Measurements from ENCODE around the gene LSR.
"Not testable (repeated sequence)": the region's sequence is repeated elsewhere in the genome, so short reads cannot be mapped to it uniquely, and the experiment has no call there.

The LSR gene

DNA sequence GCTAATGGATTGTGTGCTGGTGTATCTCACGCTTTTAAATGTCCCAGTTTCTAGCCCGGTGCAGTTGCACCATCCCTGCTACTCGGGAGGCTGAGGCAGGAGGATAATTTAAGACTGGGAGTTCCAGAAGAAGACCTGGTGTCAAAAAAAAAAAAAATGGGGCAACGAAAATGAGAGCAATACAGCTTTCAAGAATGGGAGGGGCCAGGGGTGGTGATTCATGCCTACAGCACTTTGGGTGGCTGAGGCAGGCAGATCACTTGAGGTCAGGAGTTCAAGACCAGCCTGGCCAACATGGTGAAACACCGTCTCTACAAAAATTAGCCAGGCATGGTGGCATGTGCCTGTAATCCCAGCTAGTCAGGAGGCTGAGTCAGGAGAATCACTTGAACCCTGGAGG lies 37.3 kb downstream of the LSR start:
- not testable (repeated sequence) for DNase-seq (ENCODE audit: low read depth in 2 of 2)

DNA sequence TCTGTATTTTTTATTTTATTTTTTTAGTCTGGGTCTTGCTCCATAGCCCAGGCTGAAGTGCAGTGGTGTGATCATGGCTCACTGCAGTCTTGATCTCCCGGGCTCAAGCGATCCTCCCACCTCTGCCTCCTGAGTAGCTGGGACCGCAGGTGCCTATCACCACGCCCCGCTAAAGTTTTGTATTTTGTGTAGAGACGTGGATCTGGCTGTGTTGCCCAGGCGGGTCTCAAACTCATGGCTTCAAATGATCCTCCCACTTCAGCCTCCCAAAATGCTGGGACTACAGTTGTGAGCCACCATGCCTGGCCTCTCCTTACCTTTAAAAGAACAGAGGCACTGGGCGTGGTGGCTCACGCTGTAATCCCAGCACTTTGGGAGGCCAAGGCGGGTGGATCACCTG lies 38.9 kb downstream of the LSR start:
- no peak for DNase-seq (ENCODE audit: low read depth in 2 of 2)

DNA sequence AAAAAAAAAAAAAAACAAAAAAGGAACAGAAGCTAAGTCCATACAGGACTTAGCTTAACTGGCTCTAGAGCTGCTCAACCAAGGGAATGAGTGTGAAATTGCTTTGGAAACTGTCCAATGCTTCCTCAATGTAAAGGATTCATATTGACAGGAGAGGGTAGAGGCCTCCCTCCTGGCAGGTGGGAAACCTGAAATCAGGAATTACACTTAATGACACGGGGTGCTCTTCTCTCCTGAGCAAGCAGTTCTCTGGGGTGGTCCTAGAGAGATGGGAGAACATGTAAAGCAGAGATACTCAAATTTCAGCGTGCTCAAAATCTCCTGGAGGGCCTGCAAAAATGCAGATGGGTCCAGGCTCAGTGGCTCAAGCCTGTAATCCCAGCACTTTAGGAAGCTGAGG lies 39.5 kb downstream of the LSR start:
- DNase-seq (ENCODE audit: low read depth in 2 of 2): no peak

DNA sequence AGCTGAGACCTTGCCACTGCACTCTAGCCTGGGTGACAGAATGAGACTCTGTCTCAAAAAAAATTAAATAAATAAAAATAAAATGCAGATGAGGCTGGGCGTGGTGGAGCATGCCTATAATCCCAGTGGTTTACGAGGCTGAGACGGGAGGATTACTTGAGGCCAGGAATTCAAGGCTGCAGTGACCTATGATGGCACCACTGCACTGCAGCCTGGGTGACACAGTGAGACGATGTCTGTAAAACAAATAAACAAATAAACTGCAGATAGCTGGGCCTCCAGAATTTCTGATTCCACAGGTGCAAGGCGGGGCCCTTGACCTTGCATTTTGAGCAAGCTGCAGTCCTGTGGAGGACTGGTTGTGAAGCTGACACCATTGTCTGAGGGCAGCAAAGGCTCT lies 40.1 kb downstream of the LSR start:
- DNase-seq (ENCODE audit: low read depth in 2 of 2): no peak

DNA sequence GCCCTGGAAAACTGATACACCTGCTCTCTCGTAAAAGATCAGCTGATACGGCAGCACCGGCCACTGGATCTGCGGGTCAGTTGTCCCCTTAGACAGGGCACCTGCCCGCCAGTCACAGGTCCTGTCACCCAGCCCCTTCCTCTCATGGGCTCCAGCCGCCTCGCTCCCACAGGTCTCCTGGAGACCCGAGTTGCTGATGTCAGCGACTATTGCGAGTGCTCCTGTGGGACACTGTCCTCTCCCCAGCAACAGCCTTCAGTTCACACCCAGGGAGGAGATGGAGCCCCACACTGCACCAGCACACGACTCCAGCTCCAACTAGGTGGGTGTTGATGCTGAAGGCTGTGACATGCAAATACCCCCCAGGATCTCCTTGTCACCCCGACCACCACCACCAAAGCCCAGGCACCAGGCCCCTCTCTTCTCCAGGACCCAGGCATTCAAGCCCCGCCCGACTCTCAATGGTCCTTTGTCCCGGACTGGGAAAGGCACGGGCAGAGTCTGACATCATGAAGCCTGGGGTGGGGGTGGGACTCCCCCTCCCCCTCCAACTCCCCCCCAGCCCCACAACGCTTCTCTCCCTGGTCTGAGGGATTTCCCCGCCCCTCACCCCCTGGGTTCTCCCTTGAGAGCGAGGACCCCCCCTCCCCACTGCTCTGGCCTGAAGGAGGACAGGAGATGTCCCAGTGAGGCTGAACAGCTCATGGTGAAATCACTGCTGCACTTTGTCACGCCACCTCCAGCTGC lies 41.8 kb downstream of the LSR start:
- no peak for DNase-seq (ENCODE audit: low read depth in 2 of 2)

DNA sequence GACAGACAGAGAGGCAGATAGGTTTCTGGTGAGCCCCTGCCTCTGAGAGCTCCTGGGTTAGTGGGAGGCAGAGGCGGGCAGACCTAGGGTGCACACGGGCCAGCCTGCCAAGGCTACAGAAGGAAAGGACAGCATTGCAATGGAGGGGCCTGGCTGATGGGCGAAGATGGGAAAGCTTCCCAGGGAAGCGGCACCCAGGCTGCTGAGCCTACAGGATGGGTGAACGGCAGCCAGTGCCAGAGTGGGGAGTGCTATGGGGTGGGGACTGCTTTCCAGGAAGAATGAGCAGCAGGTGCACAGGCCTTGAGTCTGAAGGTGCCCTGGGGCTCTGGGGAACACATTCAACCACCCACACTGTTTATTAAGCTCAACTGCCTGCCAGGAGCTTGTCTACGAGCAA lies 42.5 kb downstream of the LSR start:
- DNase-seq (ENCODE audit: low read depth in 2 of 2): no peak

DNA sequence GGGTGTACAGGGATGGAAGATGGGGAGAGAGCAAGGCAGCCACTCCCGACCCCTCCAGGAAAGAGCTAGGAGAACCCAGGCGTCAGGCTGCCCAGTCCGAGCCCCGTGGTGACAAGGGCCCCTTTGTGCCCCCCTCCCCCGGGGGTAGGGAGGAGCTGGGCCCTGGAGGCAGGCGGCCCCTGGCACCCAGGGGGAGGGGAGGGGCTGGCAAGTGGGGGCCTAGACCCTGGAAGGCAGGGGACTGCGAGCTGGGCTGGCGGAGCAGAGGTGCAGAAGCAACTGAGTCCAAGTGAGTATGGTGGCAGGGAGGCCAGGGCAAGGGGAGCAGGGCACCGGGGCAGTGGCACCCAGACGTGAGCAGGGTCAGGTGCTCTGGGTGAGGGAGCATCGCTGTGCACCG lies 43.1 kb downstream of the LSR start, which contains the start of gene MAG:
MAG (plus strand) TSS at position 246 of the 400 bp plus-strand sequence. CDS start 3,248 bp downstream, outside the sequence.
- no peak for DNase-seq (ENCODE audit: low read depth in 2 of 2)

DNA sequence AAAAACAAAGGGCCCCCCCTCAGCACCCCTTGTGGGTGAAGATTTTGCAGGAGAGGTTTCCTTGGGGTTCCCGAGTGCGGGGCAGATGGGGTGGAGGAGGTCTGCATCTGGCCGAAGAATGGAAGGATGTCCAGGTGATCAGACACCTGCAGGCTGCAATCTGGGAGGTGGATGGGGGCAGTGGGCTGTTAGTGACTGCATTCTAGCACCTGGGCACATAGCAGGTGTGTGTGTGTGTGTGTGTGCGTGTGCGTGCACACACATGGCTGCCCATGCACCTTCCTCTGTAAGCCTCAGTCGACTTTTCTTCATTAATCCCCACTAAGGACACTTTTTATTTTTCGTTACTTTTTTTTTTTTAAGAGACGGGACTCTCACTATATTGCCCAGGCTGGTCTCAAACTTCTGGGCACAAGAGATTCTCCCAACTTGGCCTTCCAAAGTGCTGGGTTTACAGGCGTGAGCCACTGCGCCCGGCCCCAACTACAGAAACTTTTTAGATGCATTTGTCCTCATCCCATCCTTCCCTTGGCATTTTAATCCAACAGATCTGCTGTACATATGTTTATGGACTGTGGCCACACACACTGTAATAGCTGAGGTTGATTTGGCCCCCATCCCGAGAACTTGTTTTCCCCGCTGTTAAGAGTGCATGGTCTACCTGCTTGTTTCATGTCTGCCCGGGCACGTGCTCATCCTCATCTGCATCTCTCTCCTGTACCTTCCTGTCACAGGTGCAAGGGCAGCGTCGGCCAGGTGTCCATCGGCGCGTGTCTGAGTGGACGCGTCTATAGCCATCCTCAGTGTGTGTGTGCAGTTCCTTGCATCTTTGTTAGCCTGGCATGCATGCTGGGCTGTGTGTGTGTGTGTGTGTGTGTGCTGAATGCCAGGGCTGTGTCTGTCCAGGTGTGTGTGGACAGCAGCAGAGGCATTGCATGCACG lies 43.9 kb downstream of the LSR start:
- no peak for DNase-seq (ENCODE audit: low read depth in 2 of 2)

DNA sequence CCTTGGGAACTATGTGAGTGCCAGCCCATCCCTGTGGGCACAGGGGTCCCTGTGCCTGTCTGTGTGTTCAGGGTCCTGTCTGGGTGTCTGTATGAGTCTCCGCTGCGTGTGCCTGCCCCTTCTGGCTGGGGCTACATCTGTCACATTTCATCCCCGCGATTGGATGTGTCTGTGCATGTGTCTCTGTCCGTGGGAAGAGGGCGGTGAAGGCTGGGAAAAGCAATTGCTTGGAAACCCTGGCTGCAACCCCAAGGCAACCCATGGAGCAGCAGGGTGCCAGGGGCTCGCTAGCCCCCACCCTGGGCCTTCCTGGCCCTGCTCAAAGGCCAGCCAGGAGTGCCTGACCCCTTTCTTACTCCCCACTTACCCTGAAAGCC lies 44.5 kb downstream of the LSR start:
- DNase-seq (ENCODE audit: low read depth in 2 of 2): no peak

DNA sequence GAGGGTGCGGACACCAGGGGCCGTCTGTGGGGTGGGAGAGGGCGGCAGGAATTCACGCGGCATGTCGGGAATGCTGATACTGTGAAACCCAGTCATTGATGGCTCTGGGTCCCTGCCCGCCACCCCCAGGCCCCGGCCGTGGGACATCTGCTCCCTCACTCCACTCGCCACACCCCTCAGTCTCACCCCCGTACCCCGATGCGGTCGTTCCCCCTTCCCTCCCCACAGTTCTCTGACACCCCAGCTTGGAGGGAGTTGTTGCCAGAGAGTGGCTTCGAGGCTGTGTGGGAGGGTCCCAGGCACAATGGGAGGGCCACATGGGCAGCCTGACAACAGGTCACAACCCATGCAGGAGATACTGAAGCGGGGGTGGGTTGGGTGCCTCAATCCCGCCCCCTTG lies 45.0 kb downstream of the LSR start:
- DNase-seq (ENCODE audit: low read depth in 2 of 2): no peak

DNA sequence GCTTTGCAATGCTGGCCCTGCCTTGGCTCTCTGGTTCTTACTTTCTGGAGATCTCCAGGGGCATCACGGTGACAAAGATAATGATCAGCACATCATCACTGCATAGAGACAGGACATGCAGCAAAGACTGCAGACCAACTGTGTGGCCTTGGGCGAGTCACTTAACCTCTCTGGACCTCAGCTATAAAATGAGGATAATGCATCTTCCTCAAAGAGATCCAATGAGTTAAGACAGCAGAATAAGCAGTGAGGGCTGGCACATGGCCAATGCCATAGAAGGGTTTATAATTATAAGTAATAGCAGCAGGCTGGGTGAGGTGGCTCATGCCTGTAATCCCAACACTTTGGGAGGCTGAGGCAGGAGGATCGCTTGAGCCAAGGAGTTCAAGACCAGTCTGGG lies 45.5 kb downstream of the LSR start:
- DNase-seq (ENCODE audit: low read depth in 2 of 2): no peak

DNA sequence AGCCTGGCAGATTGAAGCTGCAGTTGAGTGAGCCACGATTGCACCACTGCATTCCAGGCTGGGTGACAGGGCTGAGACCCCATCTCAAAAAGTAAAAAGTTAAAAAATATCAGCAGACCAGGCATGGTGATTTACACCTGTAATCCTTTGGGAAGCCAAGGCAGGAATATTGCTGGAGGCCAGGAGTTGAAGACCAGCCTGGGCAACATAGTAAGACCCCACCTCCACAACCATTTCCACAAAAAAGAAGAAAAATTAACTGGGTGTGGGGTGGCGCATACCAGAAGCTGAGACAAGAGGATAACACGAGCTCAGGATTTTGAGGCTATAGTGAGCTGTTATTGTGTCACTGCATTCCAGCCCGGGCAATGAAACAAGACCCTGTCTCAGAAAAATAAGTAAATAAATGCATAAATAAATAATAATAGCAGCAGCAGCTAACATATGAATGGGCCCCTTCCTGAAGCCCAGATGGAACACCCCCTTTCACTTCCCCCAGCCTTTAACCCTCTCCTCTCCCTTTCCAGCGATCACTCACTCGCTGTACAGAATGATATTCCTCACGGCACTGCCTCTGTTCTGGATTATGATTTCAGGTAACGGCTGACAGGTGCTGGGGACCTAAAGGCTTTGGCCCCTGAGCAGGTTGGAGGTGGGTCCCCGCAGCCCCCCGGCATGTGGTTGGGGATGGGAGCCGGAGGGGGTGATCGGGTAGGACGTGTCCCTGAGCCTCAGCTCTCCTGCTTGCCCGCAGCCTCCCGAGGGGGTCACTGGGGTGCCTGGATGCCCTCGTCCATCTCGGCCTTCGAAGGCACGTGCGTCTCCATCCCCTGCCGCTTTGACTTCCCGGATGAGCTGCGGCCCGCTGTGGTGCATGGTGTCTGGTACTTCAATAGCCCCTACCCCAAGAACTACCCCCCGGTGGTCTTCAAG lies 46.3 kb downstream of the LSR start:
- no peak for DNase-seq (ENCODE audit: low read depth in 2 of 2)

DNA sequence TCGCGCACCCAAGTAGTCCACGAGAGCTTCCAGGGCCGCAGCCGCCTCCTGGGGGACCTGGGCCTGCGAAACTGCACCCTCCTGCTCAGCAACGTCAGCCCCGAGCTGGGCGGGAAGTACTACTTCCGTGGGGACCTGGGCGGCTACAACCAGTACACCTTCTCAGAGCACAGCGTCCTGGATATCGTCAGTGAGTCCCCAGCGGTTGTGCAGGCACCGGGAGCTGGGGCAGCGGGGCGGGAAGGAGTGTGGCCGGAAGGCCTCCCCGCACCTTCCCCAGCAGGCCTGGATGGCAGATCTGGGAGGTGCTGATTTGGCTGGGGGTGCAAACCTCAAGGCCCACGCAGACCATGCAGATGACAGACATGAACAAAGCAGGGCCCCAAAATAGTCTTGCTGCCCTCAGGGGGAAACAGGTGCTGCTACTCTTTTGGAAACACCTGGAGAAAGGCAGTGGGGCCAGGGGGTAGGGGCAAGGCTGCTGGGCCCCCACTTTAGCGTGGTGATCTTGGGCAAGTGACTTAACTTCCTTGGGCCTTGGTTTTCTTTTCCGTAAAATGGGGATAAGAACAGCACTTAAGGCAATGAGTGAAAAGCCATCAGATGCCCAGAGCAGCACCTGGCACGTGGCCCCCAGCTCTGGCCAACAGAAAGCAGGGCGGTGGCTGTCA lies 47.1 kb downstream of the LSR start:
- peak in 1 of 2 donors; percentile 6 for DNase-seq (ENCODE audit: low read depth in 2 of 2)

DNA sequence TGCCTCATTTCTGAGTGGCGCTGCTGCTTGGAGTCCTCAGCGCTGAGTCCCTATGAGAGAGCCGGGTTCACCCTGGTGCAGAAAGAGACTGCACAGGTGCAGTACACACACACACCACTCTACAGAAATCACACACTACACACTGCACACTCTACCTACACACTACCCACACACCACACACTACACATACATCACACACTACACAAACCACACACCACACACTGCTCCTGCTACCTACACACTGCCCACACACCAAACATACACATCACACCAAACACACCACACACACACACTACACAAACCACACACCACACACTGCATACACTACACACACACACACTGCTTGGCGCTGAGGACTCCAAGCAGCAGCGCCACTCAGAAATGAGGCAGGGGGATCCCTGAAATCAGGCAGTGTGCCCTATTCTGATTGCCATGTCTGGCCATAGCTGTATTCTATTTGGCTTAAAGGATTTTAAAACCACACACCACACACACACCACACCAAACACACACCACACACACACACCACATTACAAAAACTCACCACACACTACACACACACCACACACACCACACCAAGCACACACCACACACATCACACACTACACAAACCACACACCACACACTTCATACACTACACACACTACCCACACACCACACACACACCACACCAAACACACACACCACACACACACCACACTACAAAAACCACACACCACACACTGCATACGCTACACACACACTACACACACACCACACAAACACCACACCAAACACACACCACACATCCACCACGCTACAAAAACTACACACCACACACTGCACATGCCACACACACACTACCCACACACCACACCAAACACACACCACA lies 48.1 kb downstream of the LSR start:
- no peak for DNase-seq (ENCODE audit: low read depth in 2 of 2)

DNA sequence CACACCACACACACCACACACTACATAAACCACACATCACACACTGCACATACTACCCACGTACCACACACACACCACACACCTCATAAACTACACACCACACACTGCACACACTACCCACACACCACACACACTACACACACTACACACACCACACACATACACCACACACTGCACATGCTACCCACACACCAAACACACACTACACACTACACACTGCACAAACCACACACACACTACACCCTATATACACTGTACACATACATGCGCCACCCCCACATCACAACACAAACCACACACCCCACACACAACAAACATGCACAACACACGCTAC lies 48.7 kb downstream of the LSR start:
- DNase-seq (ENCODE audit: low read depth in 2 of 2): no peak

DNA sequence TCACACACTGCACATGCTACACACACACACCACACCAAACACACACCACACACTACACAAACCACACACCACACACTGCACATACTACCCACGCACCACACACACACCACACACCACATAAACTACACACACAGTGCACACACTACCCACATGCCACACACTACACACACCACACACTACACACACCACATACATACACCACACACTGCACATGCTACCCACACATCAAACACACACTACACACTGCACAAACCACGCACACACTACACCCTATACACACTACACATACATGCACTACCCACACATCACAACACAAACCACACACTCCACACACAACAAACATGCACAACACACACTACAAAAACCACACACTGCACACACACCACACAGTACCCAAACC lies 49.1 kb downstream of the LSR start:
- DNase-seq (ENCODE audit: low read depth in 2 of 2): no peak

DNA sequence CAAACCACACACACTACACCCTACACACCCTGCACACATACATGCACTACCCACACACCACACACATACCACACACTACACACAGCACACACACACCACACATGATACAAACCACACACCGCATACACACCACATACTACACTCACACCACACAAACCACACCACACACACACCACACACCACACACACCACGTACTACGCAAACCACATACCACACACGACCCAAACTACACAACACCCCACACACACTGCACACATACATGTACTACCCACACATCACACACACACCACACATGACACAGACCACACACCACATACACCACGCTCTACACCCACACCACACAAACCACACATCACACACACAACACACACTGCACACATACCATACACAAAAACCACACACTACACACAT lies 49.8 kb downstream of the LSR start:
- DNase-seq (ENCODE audit: low read depth in 2 of 2): no peak

DNA sequence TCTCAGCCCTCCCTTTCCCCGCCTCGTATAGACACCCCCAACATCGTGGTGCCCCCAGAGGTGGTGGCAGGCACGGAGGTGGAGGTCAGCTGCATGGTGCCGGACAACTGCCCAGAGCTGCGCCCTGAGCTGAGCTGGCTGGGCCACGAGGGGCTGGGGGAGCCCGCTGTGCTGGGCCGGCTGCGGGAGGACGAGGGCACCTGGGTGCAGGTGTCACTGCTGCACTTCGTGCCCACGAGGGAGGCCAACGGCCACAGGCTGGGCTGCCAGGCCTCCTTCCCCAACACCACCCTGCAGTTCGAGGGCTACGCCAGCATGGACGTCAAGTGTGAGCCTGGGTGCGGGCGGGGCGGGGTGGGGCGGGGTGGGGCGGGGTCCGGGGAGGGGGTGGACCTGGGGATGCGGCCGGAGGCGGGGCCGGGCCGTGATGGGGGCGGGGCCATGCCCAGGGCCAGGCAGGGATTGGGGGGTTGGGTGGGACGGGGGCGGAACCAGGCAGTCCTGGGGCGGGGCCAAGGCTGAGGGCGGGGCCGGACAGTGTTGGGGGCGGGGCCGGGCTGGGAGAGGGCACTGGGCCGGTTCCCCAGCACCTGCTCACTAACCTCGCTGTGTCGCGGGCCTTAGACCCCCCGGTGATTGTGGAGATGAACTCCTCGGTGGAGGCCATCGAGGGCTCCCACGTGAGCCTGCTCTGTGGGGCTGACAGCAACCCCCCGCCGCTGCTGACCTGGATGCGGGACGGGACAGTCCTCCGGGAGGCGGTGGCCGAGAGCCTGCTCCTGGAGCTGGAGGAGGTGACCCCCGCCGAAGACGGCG lies 50.9 kb downstream of the LSR start:
- DNase-seq (ENCODE audit: low read depth in 2 of 2): no peak

DNA sequence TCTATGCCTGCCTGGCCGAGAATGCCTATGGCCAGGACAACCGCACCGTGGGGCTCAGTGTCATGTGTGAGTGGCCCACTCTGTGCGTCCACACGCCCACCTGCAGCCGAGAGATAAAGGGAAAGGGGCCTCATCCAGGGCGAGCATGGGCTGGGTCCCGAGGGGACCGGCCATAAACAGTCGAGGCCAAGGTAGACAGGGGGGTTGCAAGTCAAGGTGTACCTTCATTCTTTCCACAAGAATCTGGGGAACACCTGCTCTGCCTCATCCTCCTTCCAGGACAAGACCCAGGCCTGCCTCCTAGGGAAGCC lies 51.5 kb downstream of the LSR start:
- no peak for DNase-seq (ENCODE audit: low read depth in 2 of 2)

DNA sequence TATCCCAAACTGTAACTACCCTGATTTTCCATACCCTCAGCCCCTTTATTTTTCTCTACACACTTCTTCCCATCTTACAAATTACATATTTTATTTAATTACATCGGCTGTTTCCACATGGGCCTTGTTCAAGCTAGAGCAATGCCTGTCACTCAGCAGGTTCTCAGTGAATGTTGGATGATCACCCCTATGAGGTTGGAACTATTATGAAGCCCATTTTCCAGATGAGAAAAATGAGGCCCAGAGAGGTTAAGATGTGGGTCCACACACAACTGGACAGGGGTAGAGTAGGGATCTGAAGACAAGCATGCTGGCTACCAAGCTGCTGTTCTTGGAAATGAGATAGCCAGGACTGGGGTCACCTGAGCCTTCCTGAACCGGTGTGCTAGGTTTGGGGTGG lies 53.2 kb downstream of the LSR start:
- no peak for DNase-seq (ENCODE audit: low read depth in 2 of 2)

Data from stimulated activated CD4-positive, alpha-beta T cell treated with anti-CD3 and anti-CD28 coated beads, Interleukin-1b, Interleukin-23, amount 100 ng/mL, for 4 hours (primary cell).